Frontal cortex (tissue), 4 donors: Measurements from ENCODE around the gene CYTL1. TPM values are rescaled to one million over a fixed set of nuclear protein-coding genes. Genes with fewer than 3 reads are reported as not detected.
"Not testable (repeated sequence)": the region's sequence is repeated elsewhere in the genome, so short reads cannot be mapped to it uniquely, and the experiment has no call there.

Source experiments
- DNase-seq, 2 donors: peaks; one replicate each; pipeline ENCODE4 v3.0.0; 2012; ENCODE audit warnings: low spot score in 2 of 2
- FAIRE-seq: peaks from 2 replicates; lab custom pipeline; 2012; peaks lifted over from hg19 to GRCh38; lab: Jason Lieb, UNC
- total RNA-seq: library from RNA; depleted of rRNA; stranded (reverse); fragments of >200 nt; gene quantifications from one replicate; pipeline ENCODE4 v1.2.3, GENCODE V29; 2014
- donor health status: control.
- donor health status: control.
- donor health status: control.

The CYTL1 gene
- total RNA-seq, 1 donor from 2014 or later = 0.82 TPM

DNA sequence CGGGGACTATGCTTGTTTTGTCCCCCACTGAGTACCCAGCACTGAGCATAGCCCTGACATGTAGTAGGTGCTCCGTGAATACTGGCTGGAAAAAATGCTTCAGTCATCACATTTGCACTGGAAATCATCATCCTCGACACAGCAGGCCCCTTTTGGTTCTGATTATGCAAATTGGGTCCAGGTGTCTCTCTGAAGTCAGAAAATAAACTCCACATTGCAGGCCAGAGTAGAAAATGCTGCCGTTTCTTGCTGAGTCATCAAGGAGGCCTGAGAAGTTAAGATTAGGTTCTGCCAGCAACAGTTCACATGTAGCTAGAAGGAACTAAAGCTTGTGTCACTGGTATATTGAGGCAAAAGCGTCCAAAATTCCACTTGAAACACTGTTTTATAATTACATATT, 17.0 kb upstream of the CYTL1 start:
- FAIRE-seq (no peak), DNase-seq (no peak)

DNA sequence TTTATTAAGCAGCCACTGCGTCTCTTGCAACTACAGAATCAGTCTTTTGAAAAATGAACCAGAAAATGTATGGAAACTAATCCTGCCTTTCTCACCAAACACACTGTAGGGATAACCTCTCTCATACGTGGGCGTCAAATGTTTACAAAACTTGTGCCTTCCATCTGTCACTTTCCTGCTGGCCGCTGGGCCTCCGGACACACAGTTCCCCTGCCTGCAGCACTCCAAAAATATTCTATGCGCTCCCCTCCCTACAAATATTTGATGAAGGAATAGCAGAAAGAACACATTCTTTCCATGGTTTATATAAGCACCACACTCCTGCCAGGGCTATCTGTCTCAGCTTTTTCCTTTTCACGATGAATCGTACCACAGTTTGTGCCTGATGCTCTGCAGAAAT, 14.9 kb upstream of the CYTL1 start:
- DNase-seq (no peak), FAIRE-seq (no peak)

DNA sequence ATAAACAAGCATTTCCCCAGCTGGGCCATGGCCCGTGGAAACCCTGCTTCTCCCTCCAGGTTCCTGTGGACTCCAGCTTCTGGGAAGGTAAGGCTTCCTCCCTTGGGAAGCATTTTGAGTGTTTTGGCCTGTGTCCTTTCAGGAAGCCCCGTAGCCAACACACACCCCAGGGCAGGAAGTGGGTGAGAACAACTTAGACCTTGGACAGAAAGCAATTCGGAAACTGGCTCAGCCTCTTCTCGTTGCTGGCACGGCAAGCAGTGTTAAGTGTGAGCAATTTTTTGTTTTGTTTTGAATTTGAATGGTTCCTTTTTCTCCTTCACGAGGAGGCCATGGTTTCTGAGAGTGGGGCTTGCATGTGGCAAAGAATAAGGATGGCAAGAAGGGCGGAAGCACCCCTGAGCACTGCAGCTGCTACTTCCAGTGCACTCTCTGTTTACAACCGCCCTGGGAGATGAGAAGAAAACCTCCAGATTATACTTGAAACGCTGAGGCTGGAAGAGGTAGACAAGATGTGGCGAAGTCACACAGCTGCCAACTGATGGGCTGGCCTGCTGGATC, 14.1 kb upstream of the CYTL1 start:
- FAIRE-seq (no peak), DNase-seq (no peak)

DNA sequence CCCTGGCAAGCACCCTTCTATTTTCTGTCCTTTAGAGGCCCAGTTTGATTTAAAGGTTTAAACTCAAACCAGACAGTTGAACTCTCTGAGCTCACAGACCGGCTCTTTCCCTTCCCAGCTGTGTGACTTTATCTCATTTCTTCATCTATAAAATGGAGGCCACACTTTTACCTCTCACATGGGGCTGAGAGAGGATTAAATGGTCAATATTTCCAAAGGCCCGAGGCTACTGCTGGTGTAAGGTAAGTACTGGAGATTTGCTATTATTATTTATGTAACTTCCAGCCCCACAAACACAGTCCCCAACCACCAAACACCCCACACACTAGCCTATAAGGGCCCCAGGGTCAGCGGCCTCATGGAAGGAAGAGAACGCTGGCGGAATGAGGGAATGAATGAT, 13.6 kb upstream of the CYTL1 start:
- DNase-seq (no peak), FAIRE-seq (no peak)

DNA sequence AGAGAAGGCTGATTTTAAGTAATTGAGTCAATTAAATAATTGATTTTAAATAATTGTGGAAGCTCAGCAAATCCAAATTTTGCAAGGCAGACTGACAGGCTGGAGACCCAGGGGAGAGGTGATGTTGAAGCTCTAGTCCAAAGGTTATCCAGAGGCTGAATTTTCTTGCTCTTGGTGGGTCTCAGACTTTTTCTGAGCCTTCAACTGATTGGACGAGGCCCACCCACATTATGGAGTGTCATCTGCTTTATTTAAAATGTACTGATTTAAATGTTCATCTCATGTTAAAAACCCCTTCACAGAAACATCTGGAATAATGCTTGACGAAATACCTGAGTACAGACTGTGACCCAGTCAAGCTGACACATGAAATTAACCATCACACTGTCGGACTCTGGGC, 11.7 kb upstream of the CYTL1 start:
- no peak for FAIRE-seq
- no peak for DNase-seq

DNA sequence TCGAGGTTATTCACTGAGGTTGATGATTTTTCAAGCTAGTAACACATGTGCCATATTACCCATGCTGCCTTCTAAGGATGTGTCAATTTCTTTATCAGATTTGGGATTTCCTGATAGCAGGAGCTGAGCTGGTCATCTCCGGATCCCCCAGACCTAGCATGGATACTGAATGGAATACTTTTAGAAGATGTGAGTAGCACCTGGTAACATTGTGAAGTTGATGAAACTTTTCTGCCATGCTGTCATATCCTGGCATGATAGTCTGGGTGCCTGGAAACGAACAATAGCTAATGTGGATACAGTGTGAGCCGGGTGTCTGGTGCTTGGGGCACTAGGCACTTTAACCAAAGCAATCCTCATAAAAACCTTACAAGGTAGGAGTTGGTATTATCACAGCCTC, 11.0 kb upstream of the CYTL1 start:
- FAIRE-seq = no peak

DNA sequence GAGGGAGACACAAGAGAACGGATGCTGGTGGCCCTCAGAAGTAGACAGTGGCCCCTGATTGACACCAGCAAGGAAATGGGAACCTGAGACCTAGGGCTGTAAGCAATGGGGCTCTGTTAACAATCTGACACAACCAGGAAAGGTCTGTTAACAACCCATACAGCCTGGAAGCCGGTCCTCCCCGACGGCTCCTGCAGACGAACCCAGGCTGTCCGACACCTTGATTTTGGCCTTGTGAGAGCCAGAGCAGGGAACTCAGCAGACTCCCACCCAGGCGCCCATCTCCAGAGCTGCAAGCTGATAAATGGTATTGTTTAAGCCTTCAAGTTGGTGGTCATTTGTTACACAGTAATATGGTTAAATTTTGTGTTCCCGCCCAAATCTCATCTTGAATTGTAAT, 10.2 kb upstream of the CYTL1 start:
- FAIRE-seq = no peak
- no peak for DNase-seq

More for the DNA sequence above, 11.0 kb upstream of the CYTL1 start:
- DNase-seq = no peak

DNA sequence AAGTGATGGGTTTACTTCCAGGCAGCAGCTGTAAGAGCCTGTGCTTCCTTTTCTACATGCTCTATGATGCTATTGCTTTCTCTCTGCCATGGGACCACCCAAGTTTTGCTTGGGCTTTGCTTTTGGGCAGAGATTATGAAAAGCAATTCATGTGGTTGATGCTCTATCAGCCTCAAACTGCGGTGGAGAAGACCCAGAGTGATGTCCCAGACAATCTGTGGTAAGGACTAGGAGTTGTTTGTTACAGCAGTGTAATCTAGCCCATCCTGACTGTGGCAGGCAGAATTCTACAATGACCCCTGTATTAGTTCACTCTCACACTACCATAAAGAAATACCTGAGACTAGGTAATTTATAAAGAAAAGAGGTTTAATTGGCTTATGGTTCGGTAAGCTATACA, 9.2 kb upstream of the CYTL1 start:
- DNase-seq (no peak), FAIRE-seq (no peak)

DNA sequence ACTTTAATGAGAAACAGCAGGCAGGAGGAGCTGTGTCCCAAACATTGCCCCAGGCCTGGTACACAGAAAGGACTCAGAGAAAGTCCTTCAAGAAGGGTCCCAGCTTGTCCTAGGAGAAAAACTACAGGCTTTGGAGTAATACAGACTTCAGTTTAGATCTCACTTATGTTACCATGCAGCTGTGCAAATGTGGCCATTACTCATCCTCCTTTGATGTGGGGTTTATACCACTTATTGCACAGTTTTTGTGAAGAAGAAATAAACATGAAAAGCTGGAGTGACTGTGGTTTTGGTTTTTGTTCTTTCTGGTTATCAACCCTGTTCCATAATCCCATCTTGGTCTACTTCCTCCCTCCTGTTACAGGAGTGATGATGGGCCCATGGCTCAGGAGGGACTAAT, 8.1 kb upstream of the CYTL1 start:
- FAIRE-seq (no peak), DNase-seq (no peak)

DNA sequence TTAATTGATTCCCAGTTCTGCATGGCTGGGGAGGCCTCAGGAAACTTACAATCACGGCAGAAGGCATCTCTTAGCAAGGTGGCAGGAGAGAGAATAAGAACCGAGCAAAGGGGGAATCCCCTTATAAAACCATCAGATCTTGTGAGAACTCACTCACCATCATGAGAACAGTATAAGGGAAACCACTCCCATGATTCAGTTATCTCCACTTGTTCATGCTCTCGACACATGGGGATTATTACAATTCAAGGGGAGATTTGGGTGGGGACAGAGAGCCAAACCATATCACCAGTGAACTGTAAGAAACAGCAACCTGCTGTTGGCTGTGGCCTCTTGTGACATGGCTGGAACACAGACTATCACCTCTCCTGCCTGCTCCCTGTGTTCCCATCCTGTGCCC, 7.1 kb upstream of the CYTL1 start:
- FAIRE-seq = no peak

DNA sequence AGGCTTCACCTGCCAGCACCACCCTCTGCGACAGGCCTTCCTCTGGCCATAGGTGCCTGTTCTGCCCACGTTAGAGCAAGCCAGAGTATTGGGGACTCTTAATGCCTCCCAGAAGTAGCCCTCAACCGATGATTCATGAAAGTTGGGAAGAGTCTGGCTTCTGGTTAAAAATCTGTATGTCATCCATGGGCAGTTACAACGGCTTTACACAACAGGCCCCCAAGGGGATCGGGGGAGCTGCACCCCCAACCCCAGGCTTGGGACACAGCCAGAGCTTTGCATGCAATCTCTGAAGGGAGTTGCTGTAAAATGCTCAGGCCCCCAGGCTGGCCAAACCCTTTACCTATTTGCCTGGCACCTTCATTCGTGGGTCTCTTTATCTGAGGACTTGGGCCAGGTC, 5.4 kb upstream of the CYTL1 start:
- FAIRE-seq = no peak

More for the DNA sequence above, 7.1 kb upstream of the CYTL1 start:
- DNase-seq = no peak

DNA sequence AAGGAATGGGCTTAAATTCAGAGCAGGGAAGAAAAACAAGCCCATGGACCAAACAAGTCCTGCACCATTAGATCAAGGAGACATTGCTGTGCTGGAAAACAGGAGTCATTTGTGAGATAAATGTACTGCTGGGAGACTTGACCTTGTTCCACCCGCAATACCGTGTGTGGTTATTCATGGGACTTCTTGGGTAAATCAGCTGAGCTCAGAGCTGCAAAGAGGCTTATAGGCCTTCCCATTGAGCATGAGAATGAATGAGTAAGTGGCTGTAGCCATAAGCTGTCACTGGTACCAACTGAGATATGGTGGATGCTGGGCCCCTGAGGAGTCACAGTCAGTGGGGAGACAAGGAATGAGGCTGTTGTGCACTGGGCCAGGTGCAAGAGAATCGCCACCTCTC, 2.3 kb upstream of the CYTL1 start:
- FAIRE-seq (no peak), DNase-seq (no peak)

More for the DNA sequence above, 5.4 kb upstream of the CYTL1 start:
- no peak for DNase-seq

DNA sequence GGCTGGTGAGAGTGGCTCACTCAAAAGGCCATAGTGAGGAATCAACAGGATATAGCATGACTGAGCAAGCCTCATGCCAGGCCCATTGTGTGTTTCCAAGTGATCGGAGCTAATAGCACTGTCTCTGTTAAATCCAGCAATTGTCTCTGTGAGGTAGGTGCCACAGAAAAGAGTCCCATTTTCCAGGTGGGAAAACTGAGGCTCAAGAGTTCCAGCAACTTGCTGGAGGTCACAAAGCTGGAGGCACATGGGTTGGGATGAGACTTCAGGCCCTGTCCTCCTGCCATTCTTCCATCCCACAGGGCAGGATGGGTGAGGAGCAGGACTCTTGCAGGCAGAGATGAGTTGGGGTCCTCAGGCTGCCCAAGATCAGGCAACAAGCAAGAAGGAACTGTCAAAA, 1.1 kb upstream of the CYTL1 start:
- no peak for FAIRE-seq
- no peak for DNase-seq

DNA sequence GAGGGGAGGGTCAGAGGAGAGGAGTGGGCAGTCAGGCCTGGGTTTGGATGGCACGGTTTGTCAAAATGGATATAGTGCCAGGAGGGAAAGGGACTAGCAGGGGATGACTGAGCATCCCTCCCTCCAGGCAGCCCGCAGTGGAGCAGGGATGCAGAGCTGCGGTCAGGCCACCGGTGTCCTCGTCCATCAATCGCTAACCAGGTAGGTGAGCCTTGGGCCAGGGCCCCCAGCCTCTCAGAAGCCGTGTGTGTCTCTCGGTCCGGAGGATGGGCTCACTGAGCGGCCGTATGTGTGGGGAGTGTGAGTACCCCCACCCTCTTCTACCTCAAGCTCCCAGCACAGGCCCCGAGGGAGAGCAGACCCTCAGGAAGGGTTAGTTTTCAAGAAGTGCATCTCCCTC, 538 bp upstream of the CYTL1 start:
- no peak for DNase-seq
- no peak for FAIRE-seq

DNA sequence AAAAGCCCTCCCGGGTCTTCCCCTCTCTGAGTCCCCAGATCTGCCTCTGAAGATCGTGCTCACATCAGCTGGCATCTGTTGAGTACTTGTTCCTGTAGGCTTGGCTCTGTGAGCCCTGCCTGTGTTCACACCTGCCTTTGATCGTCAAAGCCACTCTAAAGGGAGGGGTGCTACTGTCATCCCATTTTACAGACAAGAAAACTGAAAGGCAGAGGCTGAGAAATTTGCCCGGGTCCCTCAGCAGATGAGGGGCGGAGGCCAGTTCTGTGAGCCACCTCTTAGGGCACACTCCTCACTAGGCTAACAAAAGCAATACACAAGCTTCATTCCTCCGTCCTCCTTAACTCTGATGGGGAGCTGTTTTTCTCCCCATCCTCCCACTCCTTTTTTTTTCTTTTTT, 655 bp downstream of the CYTL1 start:
- FAIRE-seq (no peak), DNase-seq (no peak)

DNA sequence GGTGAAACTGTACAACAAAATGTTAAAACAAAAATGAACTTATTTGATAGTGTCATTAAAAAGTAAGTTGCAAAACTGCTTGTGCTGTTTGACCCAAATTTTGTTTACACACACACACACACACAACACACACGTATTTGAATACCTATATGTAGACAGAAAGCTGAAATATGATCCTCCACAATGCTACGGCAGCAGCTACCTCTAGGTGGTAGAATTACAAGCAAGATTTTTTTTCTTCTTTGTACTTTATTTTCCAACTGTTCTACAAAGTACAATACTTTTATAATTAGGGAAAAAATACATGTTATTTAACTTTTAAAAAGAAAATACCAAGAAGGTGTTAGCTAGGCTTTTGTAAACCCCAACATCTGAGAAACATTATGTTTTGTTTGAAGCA, 1.2 kb downstream of the CYTL1 start:
- no peak for DNase-seq
- no peak for FAIRE-seq

DNA sequence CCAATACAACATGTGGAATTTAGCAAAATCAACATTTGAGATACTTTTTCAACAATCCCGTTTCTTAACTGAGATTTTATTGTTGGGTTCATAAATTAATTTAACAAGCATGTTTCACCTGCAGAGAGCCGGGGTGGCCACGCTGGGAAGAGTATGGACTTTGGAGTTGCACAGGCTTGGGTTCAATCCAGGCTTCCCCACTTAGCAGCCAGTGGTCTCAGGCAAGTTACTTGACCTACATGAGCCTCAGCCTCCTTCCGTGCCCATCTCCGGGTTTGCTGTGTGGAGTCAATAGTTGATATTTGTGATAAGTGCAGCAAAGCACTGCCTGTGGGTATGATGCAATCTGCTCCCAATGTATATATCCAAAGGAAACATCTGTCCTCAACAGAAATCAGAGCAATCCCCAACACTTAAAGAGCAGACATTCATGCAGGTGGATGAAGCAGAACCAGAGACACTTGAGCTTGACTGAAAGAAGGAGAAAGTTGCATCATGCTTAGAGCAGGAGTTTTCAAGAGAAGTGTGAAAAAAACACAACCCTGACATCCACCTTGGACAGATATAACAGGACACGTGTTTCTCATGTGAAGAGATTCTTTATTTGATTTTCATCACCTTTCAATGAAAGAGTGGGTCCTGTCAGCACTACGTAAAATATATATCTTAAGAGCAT, 5.1 kb downstream of the CYTL1 start:
- FAIRE-seq = no peak

DNA sequence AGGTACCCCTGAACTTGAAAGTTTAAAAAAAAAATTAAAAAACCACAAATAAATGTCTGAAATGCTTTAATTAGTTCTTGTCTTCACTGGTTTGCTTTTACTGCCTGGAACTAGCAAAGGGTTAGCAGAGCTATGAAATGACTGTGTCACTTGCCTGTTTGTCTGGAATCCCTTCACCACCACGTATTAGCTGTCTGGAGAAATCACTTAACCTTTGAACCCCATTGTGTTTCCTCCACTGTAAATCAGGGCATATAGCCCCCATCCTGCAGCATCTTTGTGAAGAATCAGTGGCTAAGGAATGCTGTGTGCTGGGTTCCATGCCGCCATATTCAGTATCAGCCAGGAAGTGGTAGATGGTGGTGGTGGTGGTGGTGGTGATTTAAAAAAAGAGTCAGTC, 6.3 kb downstream of the CYTL1 start:
- DNase-seq = no peak
- FAIRE-seq = no peak

More for the DNA sequence above, 5.1 kb downstream of the CYTL1 start:
- DNase-seq = no peak

DNA sequence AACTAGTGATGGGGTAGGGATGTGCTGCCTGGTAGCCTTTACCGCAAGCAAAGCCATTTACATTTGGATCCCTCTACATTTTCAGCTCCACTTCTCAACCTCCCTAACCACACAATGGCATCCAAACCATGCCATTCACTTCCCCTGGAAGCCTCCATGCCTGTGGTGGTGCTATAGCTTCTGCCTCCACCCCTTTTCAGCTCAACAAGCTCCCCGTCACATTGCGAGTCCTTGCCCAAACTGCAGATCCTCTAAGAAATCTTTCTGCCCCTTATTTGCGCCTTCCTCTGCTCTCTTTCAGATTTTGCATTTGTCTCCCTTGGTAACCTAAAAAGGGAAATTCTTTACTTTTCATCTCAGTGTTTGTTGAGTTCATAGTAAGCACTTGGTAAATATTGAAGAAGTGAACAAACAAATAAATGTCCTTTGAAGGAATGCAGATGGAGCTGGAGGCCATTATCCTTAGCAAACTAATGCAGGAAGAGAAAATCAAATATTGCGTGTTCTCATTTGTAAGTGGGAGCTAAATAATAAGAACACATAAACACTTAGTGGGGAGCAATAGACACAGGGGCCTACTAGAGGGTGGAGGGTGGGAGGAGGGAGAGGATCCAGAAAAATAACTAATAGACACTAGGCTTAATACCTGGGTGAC, 6.9 kb downstream of the CYTL1 start:
- FAIRE-seq (no peak), DNase-seq (no peak)

DNA sequence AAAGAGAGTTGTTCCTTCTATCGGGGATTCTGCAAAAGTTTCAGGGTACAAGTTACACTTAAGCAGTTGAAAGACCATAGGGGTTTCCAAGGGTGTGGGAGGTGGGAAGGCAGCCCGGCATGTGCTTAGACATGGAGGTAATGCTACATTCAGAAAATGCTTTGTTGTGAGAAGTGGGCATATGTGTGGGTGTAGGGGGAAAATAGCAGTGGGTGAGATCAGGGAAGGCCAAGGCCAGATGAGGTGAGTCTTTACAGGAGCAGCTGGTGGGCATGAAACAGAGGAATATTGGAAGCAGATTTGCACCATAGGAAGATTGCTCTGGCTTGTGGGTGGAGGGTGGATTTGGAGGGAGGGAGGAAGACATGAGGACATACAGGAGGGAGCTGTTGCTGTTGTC, 8.3 kb downstream of the CYTL1 start:
- FAIRE-seq (no peak), DNase-seq (no peak)

DNA sequence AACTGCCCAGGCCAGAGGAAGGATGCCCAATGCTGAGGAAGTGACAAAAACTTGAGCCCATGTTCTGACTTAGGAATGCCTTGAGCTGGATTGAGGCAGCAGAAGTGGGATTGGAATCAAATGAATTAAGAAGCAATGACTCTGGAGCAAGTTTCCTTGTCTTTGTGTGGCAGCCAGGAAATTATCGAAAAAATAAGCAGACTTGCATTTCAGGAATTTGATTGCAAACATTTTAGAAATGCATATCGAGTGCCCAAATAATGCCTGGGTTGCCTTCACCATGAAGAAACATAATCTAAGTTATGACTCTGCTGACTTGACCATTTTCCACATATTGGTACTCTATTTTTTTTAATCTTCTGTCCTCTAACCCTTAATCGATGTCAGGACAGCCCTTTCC, 9.5 kb downstream of the CYTL1 start:
- no peak for FAIRE-seq

DNA sequence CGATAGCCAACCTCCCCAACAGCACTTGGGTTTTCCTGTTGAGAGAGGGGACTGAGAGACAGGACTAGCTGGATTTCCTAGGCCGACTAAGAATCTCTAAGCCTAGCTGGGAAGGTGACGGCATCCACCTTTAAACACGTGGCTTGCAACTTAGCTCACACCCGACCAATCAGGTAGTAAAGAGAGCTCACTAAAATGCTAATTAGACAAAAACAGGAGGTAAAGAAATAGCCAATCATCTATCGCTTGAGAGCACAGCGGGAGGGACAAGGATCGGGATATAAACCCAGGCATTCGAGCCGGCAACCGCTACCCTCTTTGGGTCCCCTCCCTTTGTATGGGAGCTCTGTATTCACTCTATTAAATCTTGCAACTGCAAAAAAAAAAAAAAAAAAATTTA, 12.3 kb downstream of the CYTL1 start:
- FAIRE-seq, DNase-seq: not testable (repeated sequence)

More for the DNA sequence above, 9.5 kb downstream of the CYTL1 start:
- no peak for DNase-seq
